ENCODE data around the gene GCNA.

DNA sequence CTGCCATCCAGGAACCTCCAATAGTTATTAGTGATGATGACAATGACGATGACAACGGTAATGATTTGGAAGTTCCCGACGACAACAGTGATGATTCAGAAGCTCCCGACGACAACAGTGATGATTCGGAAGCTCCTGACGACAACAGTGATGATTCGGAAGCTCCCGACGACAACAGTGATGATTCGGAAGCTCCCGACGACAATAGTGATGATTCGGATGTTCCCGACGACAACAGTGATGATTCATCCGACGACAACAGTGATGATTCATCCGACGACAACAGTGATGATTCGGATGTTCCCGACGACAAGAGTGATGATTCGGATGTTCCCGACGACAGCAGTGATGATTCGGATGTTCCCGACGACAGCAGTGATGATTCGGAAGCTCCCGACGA, 25.4 kb downstream of the GCNA start:
- TF ChIP-seq, protein P1, sequence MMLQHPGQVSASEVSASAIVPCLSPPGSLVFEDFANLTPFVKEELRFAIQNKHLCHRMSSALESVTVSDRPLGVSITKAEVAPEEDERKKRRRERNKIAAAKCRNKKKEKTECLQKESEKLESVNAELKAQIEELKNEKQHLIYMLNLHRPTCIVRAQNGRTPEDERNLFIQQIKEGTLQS (IDR thresholded peaks at IDR 0.05), result no peak
- TF ChIP-seq, protein P2, sequence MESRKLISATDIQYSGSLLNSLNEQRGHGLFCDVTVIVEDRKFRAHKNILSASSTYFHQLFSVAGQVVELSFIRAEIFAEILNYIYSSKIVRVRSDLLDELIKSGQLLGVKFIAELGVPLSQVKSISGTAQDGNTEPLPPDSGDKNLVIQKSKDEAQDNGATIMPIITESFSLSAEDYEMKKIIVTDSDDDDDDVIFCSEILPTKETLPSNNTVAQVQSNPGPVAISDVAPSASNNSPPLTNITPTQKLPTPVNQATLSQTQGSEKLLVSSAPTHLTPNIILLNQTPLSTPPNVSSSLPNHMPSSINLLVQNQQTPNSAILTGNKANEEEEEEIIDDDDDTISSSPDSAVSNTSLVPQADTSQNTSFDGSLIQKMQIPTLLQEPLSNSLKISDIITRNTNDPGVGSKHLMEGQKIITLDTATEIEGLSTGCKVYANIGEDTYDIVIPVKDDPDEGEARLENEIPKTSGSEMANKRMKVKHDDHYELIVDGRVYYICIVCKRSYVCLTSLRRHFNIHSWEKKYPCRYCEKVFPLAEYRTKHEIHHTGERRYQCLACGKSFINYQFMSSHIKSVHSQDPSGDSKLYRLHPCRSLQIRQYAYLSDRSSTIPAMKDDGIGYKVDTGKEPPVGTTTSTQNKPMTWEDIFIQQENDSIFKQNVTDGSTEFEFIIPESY (IDR thresholded peaks at IDR 0.05; ENCODE audit: extremely low read depth, insufficient replicate concordance, low read length), result no peak
- TF ChIP-seq CEBPB (IDR thresholded peaks at IDR 0.05; ENCODE audit: low read depth) (no peak), FOSL1 (IDR thresholded peaks at IDR 0.05; ENCODE audit: low read depth) (no peak), EGR1 (IDR thresholded peaks at IDR 0.05; ENCODE audit: low read depth) (no peak), RAD21 (IDR thresholded peaks at IDR 0.05; ENCODE audit: low read depth) (no peak), ZNF274 (IDR thresholded peaks at IDR 0.05; ENCODE audit: low read depth, low read length) (no peak)
- TF ChIP-seq, protein P3, sequence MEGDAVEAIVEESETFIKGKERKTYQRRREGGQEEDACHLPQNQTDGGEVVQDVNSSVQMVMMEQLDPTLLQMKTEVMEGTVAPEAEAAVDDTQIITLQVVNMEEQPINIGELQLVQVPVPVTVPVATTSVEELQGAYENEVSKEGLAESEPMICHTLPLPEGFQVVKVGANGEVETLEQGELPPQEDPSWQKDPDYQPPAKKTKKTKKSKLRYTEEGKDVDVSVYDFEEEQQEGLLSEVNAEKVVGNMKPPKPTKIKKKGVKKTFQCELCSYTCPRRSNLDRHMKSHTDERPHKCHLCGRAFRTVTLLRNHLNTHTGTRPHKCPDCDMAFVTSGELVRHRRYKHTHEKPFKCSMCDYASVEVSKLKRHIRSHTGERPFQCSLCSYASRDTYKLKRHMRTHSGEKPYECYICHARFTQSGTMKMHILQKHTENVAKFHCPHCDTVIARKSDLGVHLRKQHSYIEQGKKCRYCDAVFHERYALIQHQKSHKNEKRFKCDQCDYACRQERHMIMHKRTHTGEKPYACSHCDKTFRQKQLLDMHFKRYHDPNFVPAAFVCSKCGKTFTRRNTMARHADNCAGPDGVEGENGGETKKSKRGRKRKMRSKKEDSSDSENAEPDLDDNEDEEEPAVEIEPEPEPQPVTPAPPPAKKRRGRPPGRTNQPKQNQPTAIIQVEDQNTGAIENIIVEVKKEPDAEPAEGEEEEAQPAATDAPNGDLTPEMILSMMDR (IDR thresholded peaks at IDR 0.05 in 2 of 3, conservative IDR thresholded peaks at IDR 0.05 in 1 of 3; ENCODE audit: borderline replicate concordance in 1 of 3, insufficient read depth in 1 of 3, low read depth in 2 of 3, low read length in 2 of 3), result no peak

Measured in HCT116 (cell line).